ENCODE measurements around the gene UBE2G1.
"Not testable (repeated sequence)": the region's sequence is repeated elsewhere in the genome, so short reads cannot be mapped to it uniquely, and the experiment has no call there.

The UBE2G1 gene

GRCh38 chr17:4375039-4375748, 8.7 kb upstream of the UBE2G1 start:
- no peak for DNase-seq (ENCODE audit: low spot score)

GRCh38 chr17:4369557-4370230, 3.2 kb upstream of the UBE2G1 start:
- no peak for DNase-seq (ENCODE audit: low spot score)

- DNase-seq (ENCODE audit: low spot score) = no peak
Observed at GRCh38 chr17:4368341-4368740, 1.9 kb upstream of the UBE2G1 start.

GRCh38 chr17:4367177-4367576, 702 bp upstream of the UBE2G1 start:
- not testable (repeated sequence) for DNase-seq (ENCODE audit: low spot score)

- DNase-seq (ENCODE audit: low spot score) = no peak
Observed at GRCh38 chr17:4365628-4366326, 698 bp downstream of the UBE2G1 start.

- peak; percentile 96 for DNase-seq (ENCODE audit: low spot score)
Observed at GRCh38 chr17:4365103-4365627, 1.3 kb downstream of the UBE2G1 start.

GRCh38 chr17:4364622-4365041, 1.8 kb downstream of the UBE2G1 start:
- DNase-seq (ENCODE audit: low spot score) = no peak

GRCh38 chr17:4362141-4362540, 4.3 kb downstream of the UBE2G1 start:
- no peak for DNase-seq (ENCODE audit: low spot score)

- DNase-seq (ENCODE audit: low spot score) = no peak
Observed at GRCh38 chr17:4358154-4358553, 8.3 kb downstream of the UBE2G1 start.

GRCh38 chr17:4357671-4358070, 8.8 kb downstream of the UBE2G1 start:
- DNase-seq (ENCODE audit: low spot score) = no peak

- DNase-seq (ENCODE audit: low spot score) = no peak
Observed at GRCh38 chr17:4357030-4357628, 9.3 kb downstream of the UBE2G1 start.

GRCh38 chr17:4354862-4355514, 11.5 kb downstream of the UBE2G1 start:
- DNase-seq (ENCODE audit: low spot score) = no peak

GRCh38 chr17:4354206-4354605, 12.3 kb downstream of the UBE2G1 start:
- no peak for DNase-seq (ENCODE audit: low spot score)

GRCh38 chr17:4350214-4350613, 16.3 kb downstream of the UBE2G1 start:
- DNase-seq (ENCODE audit: low spot score) = not testable (repeated sequence)

- DNase-seq (ENCODE audit: low spot score) = no peak
Observed at GRCh38 chr17:4345581-4346252, 20.8 kb downstream of the UBE2G1 start.

GRCh38 chr17:4344926-4345325, 21.5 kb downstream of the UBE2G1 start:
- DNase-seq (ENCODE audit: low spot score) = no peak

- no peak for DNase-seq (ENCODE audit: low spot score)
Observed at GRCh38 chr17:4342535-4342934, 23.9 kb downstream of the UBE2G1 start.

GRCh38 chr17:4341616-4341977, 24.9 kb downstream of the UBE2G1 start:
- DNase-seq (ENCODE audit: low spot score) = no peak

- peak; percentile 67 for DNase-seq (ENCODE audit: low spot score)
Observed at GRCh38 chr17:4340914-4341615, 25.4 kb downstream of the UBE2G1 start.

GRCh38 chr17:4334776-4335584, 31.5 kb downstream of the UBE2G1 start:
- DNase-seq (ENCODE audit: low spot score) = no peak

All from AG20443 (cell line).